Endothelial cell of umbilical vein (primary cell): ENCODE data around the gene KLC1. TPM values are rescaled to one million over a fixed set of nuclear protein-coding genes. Genes with fewer than 3 reads are reported as not detected.

Source experiments
- BruUV-seq: library from RNA; stranded (reverse); fragments of 400-500 nt; replicated peaks from 2 replicates; lab custom pipeline; 2021; lab: Mats Ljungman, UMichigan
- CTCF ChIA-PET: fragments of 300-600, 350-600 bp; sonication (Branson Sonifier 250); formaldehyde crosslinking; loops from one replicate; lab custom pipeline; 2021; ENCODE audit warnings: antibody characterized with exemption, inconsistent platforms; lab: Charles Lee
- POLR2A ChIA-PET: fragments of 300-600, 350-600 bp; sonication (Branson Sonifier 250); formaldehyde crosslinking; loops from one replicate; lab custom pipeline; 2021; ENCODE audit warnings: antibody characterized with exemption, inconsistent platforms; lab: Charles Lee
- DNase-seq: peaks from one replicate; pipeline ENCODE4 v3.0.0-alpha.2; 2011; ENCODE audit warnings: low read depth, low spot score
- FAIRE-seq: peaks from 2 replicates; lab custom pipeline; 2011; peaks lifted over from hg19 to GRCh38; lab: Jason Lieb, UNC
- H2AFZ ChIP-seq: 2 replicates; pipeline ENCODE4 v1.6.0; 2012; ENCODE audit warnings: low read depth, low read length, control low read depth, inconsistent platforms
- H3K27ac ChIP-seq: 2 replicates; pipeline ENCODE4 v1.5.1; 2011; ENCODE audit warnings: low read depth, mild to moderate bottlenecking, control low read depth, low read length, moderate library complexity; ENCODE audit not compliant: insufficient read depth
- H3K27me3 ChIP-seq, 2 experiments: 2 replicates each; pipeline versions ENCODE4 v1.6.0 to v1.6.1; 2011; ENCODE audit warnings: low read length in 2 of 2, mixed read lengths in 1 of 2; ENCODE audit not compliant: control insufficient read depth in 2 of 2, insufficient read depth in 2 of 2
- H3K36me3 ChIP-seq, 2 experiments: 2 replicates in 1 of 2; 3 replicates in 1 of 2; pipeline ENCODE4 v1.5.1; 2011; ENCODE audit warnings: low read length in 2 of 2, mild to moderate bottlenecking in 1 of 2, moderate library complexity in 1 of 2; ENCODE audit not compliant: control insufficient read depth in 2 of 2, insufficient read depth in 2 of 2; ENCODE audit errors: extremely low read depth in 1 of 2
- H3K4me1 ChIP-seq: 3 replicates; pipeline ENCODE4 v1.5.1; 2011; ENCODE audit warnings: mild to moderate bottlenecking, low read length; ENCODE audit not compliant: control insufficient read depth, insufficient read depth; ENCODE audit errors: extremely low read depth
- H3K4me2 ChIP-seq: 2 replicates; pipeline ENCODE4 v1.6.1; 2011; ENCODE audit warnings: low read length, control low read depth, mixed read lengths; ENCODE audit not compliant: insufficient read depth
- H3K4me3 ChIP-seq, 3 experiments: fragments of 200-600 bp in 1 of 3; sonication (generic), shearing (Covaris generic) in 1 of 3; replicated peaks in 1 of 3; 2 replicates each; pipeline ENCODE4 v1.5.1; 2011 to 2016; ENCODE audit warnings: control low read depth in 3 of 3, low read length in 3 of 3, mild to moderate bottlenecking in 2 of 3, inconsistent platforms in 1 of 3, low read depth in 1 of 3, moderate library complexity in 1 of 3; ENCODE audit not compliant: insufficient read depth in 1 of 3
- H3K79me2 ChIP-seq: 2 replicates; pipeline ENCODE4 v1.6.0; 2012; ENCODE audit warnings: low read length, inconsistent platforms; ENCODE audit not compliant: control insufficient read depth, insufficient read depth
- H3K9ac ChIP-seq: replicated peaks from 2 replicates; pipeline ENCODE3; 2011; ENCODE audit warnings: low read length, control low read depth; ENCODE audit not compliant: insufficient read depth; ENCODE audit errors: extremely low read depth
- H3K9me1 ChIP-seq: replicated peaks from 3 replicates; pipeline ENCODE4 v1.6.0; 2011; ENCODE audit warnings: mild to moderate bottlenecking, low read length; ENCODE audit not compliant: control insufficient read depth, insufficient read depth; ENCODE audit errors: extremely low read depth
- H3K9me3 ChIP-seq: replicated peaks from 2 replicates; pipeline ENCODE4 v1.5.1; 2012; ENCODE audit warnings: low read length, inconsistent platforms; ENCODE audit not compliant: control insufficient read depth, insufficient read depth
- H4K20me1 ChIP-seq: replicated peaks from 2 replicates; pipeline ENCODE3; 2011; ENCODE audit warnings: mild to moderate bottlenecking, low read length; ENCODE audit not compliant: control insufficient read depth, insufficient read depth; ENCODE audit errors: extremely low read depth
- GATA2 ChIP-seq: IDR thresholded peaks from 2 replicates; pipeline ENCODE4 v1.7.0; 2011; ENCODE audit warnings: low read depth, mild to moderate bottlenecking, moderate library complexity, mixed read lengths, low read length; ENCODE audit not compliant: insufficient read length, insufficient read depth
- JUN ChIP-seq: IDR thresholded peaks from 2 replicates; pipeline ENCODE4 v1.6.1; 2011; ENCODE audit warnings: borderline replicate concordance, low read depth; ENCODE audit not compliant: insufficient read length, insufficient read depth
- MYC ChIP-seq: IDR thresholded peaks from one replicate; pipeline ENCODE4 v1.6.1; 2011; ENCODE audit warnings: mild to moderate bottlenecking, low read depth, low read length
- POLR2AphosphoS5 ChIP-seq: IDR thresholded peaks from 2 replicates; pipeline ENCODE4 v1.6.1; 2012; ENCODE audit warnings: low read depth, mild to moderate bottlenecking, control low read depth, low read length, moderate library complexity; ENCODE audit not compliant: insufficient read depth
- dilution Hi-C: fragments of 300-500 bp; cut with MboI; formaldehyde crosslinking; loops from one replicate; pipeline ENCODE4 v1.15.0; 2019; ENCODE audit warnings: low sequenced_read_pairs; ENCODE audit not compliant: extremely low pct_ligation_motif_present
- intact Hi-C: fragments of 100-400 bp; cut with micrococcal nuclease; formaldehyde crosslinking; loops from one replicate; pipeline ENCODE4 v1.10.0; 2022
- polyA plus RNA-seq, 4 experiments: library from polyadenylated mRNA; depleted of rRNA in 3 of 4; stranded (reverse) in 3 of 4; unstranded in 1 of 4; fragments of >200 nt; gene quantifications; 2 replicates each; pipeline versions ENCODE4 v1.2.1 to v1.2.3, GENCODE V29; 2011 to 2012; ENCODE audit warnings: missing spikeins in 1 of 4
- total RNA-seq: library from RNA; stranded (reverse); gene quantifications from 2 replicates; pipeline ENCODE4 v1.2.3, GENCODE V29; 2021
- TF ChIP-seq, protein P1 (sequence below), 2 donors: IDR thresholded peaks; 1 replicate in 1 of 2; 2 replicates in 1 of 2; pipeline ENCODE4 v1.5.1; 2011; ENCODE audit warnings: low read length in 2 of 2, mild to moderate bottlenecking in 2 of 2, moderate library complexity in 2 of 2, control low read depth in 1 of 2, inconsistent platforms in 1 of 2, low read depth in 1 of 2; ENCODE audit not compliant: insufficient read depth in 1 of 2; ENCODE audit errors: extremely low read depth in 1 of 2

KLC1 gene
- total and polyA plus RNA-seq, 2 donors (not counting 3 experiments of a cell fraction or from before 2014, with no cell fraction given): 124 to 233 TPM

GRCh38 chr14:103741876-103742275, 112.9 kb downstream of the KLC1 start:
- intact Hi-C loops (no loop called here), dilution Hi-C loops (no loop called here)
- ChIA-PET CTCF (interaction anchor here (0.6 to 1.1 kb wide), 3 partner anchors 50 to 178 kb away, joined by 3 to 6 read pairs (median 3); no protein-coding TSS in a partner anchor), POLR2A (no interaction called here)
- H3K79me2 ChIP-seq: no peaks in the 10 kb centered on the region
- TF ChIP-seq, protein P1, sequence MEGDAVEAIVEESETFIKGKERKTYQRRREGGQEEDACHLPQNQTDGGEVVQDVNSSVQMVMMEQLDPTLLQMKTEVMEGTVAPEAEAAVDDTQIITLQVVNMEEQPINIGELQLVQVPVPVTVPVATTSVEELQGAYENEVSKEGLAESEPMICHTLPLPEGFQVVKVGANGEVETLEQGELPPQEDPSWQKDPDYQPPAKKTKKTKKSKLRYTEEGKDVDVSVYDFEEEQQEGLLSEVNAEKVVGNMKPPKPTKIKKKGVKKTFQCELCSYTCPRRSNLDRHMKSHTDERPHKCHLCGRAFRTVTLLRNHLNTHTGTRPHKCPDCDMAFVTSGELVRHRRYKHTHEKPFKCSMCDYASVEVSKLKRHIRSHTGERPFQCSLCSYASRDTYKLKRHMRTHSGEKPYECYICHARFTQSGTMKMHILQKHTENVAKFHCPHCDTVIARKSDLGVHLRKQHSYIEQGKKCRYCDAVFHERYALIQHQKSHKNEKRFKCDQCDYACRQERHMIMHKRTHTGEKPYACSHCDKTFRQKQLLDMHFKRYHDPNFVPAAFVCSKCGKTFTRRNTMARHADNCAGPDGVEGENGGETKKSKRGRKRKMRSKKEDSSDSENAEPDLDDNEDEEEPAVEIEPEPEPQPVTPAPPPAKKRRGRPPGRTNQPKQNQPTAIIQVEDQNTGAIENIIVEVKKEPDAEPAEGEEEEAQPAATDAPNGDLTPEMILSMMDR (IDR thresholded peaks at IDR 0.05; ENCODE audit: extremely low read depth in 1 of 2, insufficient read depth in 1 of 2, low read depth in 1 of 2, low read length in 2 of 2): no peak
- no peak for TF ChIP-seq JUN
- no peak for TF ChIP-seq MYC
- no peak for TF ChIP-seq POLR2AphosphoS5
- no peak for TF ChIP-seq GATA2
- no peak overlapping the region for H3K4me3 ChIP-seq
- no peaks in the 10 kb centered on the region for H3K27me3 ChIP-seq
- TSS peak; percentile 27 for BruUV-seq
- H3K9ac ChIP-seq: no peak overlapping the region
- peak overlapping the region; percentile 9 for H3K4me2 ChIP-seq
- FAIRE-seq (no peak), DNase-seq (no peak)
- peaks cover 0 to 29% of the 10 kb centered on the region in 2 experiments for H3K36me3 ChIP-seq
- no peaks in the 10 kb centered on the region for H4K20me1 ChIP-seq
- H3K27ac ChIP-seq: no peak overlapping the region
- peaks cover 14% of the 10 kb centered on the region for H3K4me1 ChIP-seq
- no peaks in the 10 kb centered on the region for H3K9me3 ChIP-seq
- no peaks in the 10 kb centered on the region for H3K9me1 ChIP-seq
- H2AFZ ChIP-seq: no peak overlapping the region
